Fibroblast of peridontal ligament (primary cell): ENCODE results near the gene SOD3.

ENCODE experiments used
- DNase-seq: peaks from one replicate; pipeline ENCODE4 v3.0.0-alpha.2; 2010; ENCODE audit errors: extremely low read depth

Gene SOD3

DNA sequence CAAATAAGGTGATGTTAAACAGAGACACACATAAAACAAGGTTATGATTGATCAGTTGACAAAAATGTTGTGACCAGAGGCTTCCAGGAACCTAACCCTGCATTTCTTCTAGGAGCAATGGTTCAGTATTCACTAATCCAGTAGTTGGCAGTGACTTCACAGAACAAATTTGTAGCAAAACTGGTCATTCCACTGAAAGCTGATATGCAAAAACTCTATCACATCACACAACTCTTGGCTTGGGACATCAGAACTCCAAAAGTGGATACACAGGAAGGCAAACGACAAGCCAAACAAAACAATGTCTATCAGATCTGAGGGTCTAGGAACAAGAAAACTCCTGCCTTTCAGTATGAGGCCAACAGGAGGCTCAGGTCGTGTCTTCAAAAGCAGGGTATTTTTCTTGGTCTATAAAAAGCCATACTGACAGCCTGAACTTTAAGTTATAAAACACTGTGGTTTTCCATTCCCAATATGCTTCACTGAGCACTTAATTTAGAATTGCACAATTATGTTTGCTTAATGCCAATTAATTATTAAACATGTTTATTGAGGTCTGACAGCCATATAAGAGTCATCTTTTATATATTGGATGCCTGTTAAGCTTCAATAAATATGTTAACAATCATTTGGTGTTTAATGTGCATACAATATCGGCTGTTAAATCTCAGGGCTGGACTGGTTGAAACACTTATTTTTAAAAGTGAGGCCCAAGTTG lies 45.6 kb downstream of the SOD3 start:
- no peak for DNase-seq

DNA sequence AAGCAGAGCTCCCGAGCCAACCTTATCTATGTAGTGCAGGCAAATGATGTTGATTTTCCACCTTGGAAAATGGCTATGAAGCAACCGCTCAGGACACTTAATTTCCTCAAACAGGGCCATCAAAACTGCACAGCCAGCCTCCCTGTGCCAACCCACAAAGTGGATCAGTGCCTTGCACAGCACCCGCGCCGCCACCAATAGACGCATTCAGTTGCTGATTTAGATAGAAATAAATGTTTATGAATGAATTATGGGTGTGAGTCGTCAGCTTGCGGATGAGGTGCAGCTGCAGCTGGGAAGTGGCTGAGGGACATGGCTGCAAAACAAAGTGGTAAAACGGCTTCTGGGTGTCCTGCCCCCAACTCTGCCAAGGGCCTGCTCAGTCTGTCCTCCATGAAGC lies 47.0 kb downstream of the SOD3 start:
- no peak for DNase-seq

DNA sequence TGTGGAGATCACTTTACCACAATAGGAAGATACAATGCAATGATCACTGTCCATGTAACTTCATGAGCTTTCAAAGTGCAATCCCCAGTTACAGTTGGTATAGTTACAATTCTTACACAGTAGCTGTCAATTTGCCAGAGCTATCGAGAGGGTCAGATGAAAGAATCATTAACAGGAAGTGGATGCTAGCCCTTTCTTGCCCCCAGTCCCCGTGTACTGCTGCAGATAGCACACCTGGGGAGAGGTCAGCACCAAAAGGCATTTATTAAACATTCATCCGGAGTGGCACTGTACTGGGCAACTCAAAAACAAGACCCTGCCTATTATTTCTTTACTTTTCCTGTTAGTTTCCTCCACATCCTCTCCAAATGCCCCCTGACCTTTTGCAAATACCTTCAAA lies 47.7 kb downstream of the SOD3 start:
- DNase-seq: no peak

DNA sequence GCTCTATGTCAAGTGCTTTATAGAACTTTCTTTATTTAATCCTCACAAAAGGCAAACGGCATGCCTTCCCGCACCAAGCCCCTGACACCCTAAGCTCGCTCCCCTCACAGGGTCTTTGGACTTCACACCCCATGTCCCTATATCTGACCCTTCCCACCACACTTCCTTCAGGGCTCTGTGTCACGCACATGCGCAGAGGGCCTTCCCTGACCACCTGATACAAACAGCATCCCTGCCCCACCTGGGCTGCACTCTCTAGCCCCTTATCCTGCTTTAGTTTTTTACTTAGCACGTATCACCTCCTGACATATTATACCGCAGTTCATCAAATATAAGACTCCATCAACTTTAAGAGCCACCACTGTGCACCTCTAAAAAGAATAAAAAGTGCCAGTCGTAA lies 49.8 kb downstream of the SOD3 start:
- no peak for DNase-seq

DNA sequence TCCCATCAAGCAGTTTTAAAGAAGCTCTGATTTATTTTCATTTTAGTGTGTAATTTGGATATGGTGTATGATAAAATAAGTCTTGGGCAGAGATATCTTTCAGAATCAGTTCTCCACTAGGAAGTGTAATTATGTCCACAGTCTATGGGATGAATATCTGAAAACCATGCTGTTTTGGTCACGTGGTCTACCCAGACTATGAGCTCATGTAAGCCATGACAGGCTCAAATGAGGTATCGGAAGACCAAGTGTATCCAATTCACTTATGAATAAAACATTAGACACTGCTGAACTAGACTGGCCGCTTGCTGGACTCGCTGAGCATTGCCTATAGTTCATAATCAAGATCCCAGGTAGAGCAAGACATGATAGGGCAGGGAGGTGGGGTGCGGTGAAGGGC lies 50.5 kb downstream of the SOD3 start:
- no peak for DNase-seq

DNA sequence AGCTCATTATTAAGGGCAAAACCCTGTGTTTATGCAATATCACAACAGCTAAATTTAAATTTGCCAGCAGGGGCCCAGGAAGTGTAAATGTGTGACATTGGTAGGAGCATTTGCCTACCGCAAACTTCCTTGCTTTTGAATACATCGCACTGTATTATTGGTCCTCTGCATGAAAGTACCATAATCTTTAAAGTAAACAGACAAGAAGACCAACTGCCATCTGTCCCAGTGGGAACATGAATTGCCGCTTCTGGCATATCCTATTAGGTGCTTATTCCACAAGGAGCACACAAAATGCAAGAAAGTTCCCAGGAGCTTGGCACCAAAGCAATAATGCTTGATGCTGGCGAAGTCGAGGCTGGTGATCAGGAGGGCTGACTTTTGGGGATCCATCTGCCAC lies 51.3 kb downstream of the SOD3 start:
- DNase-seq: no peak

DNA sequence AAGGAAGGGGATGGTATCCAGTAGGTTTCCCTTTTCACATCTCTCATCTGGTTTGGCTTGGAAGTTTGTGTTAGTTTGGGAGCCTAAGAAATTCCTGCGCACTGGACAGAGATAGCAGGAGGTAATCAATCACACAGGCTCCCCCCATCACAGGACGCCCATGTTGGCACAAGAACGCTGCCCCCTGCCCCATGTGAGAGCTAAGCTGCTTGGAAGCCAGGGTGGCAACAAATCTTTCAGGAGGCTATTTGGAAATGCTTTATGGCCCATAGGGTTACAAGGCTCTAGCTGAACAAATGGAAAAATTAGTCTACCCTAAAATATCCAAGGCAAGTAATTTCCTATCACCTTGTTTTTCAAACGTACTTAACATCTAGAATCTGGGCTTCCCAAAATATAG lies 54.0 kb downstream of the SOD3 start:
- no peak for DNase-seq

DNA sequence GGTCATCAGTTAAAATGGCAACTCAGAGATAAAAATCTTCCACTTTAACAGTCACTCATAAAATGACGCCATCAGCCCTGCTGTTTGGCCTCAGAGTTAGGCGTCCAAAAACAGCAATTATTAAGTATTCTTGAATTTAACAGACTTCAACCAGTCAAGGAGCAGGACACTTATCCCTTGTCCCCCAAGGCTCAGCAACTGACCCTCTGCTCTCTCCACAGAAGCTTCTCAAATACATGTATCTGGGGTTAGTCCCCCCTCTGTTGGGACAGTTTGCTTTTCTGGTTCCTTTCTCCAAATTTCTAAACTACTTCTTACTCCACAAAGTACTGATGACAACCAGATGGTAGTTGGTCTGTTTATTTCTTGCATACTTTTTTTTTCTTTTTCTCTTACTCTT lies 54.4 kb downstream of the SOD3 start:
- DNase-seq: peak; percentile 74
